Endothelial cell of umbilical vein (primary cell): ENCODE results near the gene LIME1. TPM values are rescaled to one million over a fixed set of nuclear protein-coding genes. Genes with fewer than 3 reads are reported as not detected.
A peak's percentile ranks its signal among the peaks of the same experiment; 100 is the strongest.

Experiments used
- BruUV-seq: library from RNA; stranded (reverse); fragments of 400-500 nt; replicated peaks from 2 replicates; lab custom pipeline; 2021; lab: Mats Ljungman, UMichigan
- CTCF ChIA-PET: fragments of 300-600, 350-600 bp; sonication (Branson Sonifier 250); formaldehyde crosslinking; loops from one replicate; lab custom pipeline; 2021; ENCODE audit warnings: antibody characterized with exemption, inconsistent platforms; lab: Charles Lee
- POLR2A ChIA-PET: fragments of 300-600, 350-600 bp; sonication (Branson Sonifier 250); formaldehyde crosslinking; loops from one replicate; lab custom pipeline; 2021; ENCODE audit warnings: antibody characterized with exemption, inconsistent platforms; lab: Charles Lee
- DNase-seq: peaks from one replicate; pipeline ENCODE4 v3.0.0-alpha.2; 2011; ENCODE audit warnings: low read depth, low spot score
- FAIRE-seq: peaks from 2 replicates; lab custom pipeline; 2011; peaks lifted over from hg19 to GRCh38; lab: Jason Lieb, UNC
- H2AFZ ChIP-seq: 2 replicates; pipeline ENCODE4 v1.6.0; 2012; ENCODE audit warnings: low read depth, low read length, control low read depth, inconsistent platforms
- H3K27ac ChIP-seq: 2 replicates; pipeline ENCODE4 v1.5.1; 2011; ENCODE audit warnings: low read depth, mild to moderate bottlenecking, control low read depth, low read length, moderate library complexity; ENCODE audit not compliant: insufficient read depth
- H3K27me3 ChIP-seq, 2 experiments: 2 replicates each; pipeline versions ENCODE4 v1.6.0 to v1.6.1; 2011; ENCODE audit warnings: low read length in 2 of 2, mixed read lengths in 1 of 2; ENCODE audit not compliant: control insufficient read depth in 2 of 2, insufficient read depth in 2 of 2
- H3K36me3 ChIP-seq, 2 experiments: 2 replicates in 1 of 2; 3 replicates in 1 of 2; pipeline ENCODE4 v1.5.1; 2011; ENCODE audit warnings: low read length in 2 of 2, mild to moderate bottlenecking in 1 of 2, moderate library complexity in 1 of 2; ENCODE audit not compliant: control insufficient read depth in 2 of 2, insufficient read depth in 2 of 2; ENCODE audit errors: extremely low read depth in 1 of 2
- H3K4me1 ChIP-seq: 3 replicates; pipeline ENCODE4 v1.5.1; 2011; ENCODE audit warnings: mild to moderate bottlenecking, low read length; ENCODE audit not compliant: control insufficient read depth, insufficient read depth; ENCODE audit errors: extremely low read depth
- H3K4me2 ChIP-seq: 2 replicates; pipeline ENCODE4 v1.6.1; 2011; ENCODE audit warnings: low read length, control low read depth, mixed read lengths; ENCODE audit not compliant: insufficient read depth
- H3K4me3 ChIP-seq, 3 experiments: fragments of 200-600 bp in 1 of 3; sonication (generic), shearing (Covaris generic) in 1 of 3; replicated peaks in 1 of 3; 2 replicates each; pipeline ENCODE4 v1.5.1; 2011 to 2016; ENCODE audit warnings: control low read depth in 3 of 3, low read length in 3 of 3, mild to moderate bottlenecking in 2 of 3, inconsistent platforms in 1 of 3, low read depth in 1 of 3, moderate library complexity in 1 of 3; ENCODE audit not compliant: insufficient read depth in 1 of 3
- H3K79me2 ChIP-seq: 2 replicates; pipeline ENCODE4 v1.6.0; 2012; ENCODE audit warnings: low read length, inconsistent platforms; ENCODE audit not compliant: control insufficient read depth, insufficient read depth
- H3K9ac ChIP-seq: replicated peaks from 2 replicates; pipeline ENCODE3; 2011; ENCODE audit warnings: low read length, control low read depth; ENCODE audit not compliant: insufficient read depth; ENCODE audit errors: extremely low read depth
- H3K9me1 ChIP-seq: replicated peaks from 3 replicates; pipeline ENCODE4 v1.6.0; 2011; ENCODE audit warnings: mild to moderate bottlenecking, low read length; ENCODE audit not compliant: control insufficient read depth, insufficient read depth; ENCODE audit errors: extremely low read depth
- H3K9me3 ChIP-seq: replicated peaks from 2 replicates; pipeline ENCODE4 v1.5.1; 2012; ENCODE audit warnings: low read length, inconsistent platforms; ENCODE audit not compliant: control insufficient read depth, insufficient read depth
- H4K20me1 ChIP-seq: replicated peaks from 2 replicates; pipeline ENCODE3; 2011; ENCODE audit warnings: mild to moderate bottlenecking, low read length; ENCODE audit not compliant: control insufficient read depth, insufficient read depth; ENCODE audit errors: extremely low read depth
- CTCF ChIP-seq, 2 donors: IDR thresholded peaks; 1 replicate in 1 of 2; 2 replicates in 1 of 2; pipeline ENCODE4 v1.5.1; 2011; ENCODE audit warnings: low read length in 2 of 2, mild to moderate bottlenecking in 2 of 2, moderate library complexity in 2 of 2, control low read depth in 1 of 2, inconsistent platforms in 1 of 2, low read depth in 1 of 2; ENCODE audit not compliant: insufficient read depth in 1 of 2; ENCODE audit errors: extremely low read depth in 1 of 2
- EZH2 ChIP-seq: IDR thresholded peaks from 2 replicates; pipeline ENCODE4 v1.6.1; 2012; ENCODE audit warnings: borderline replicate concordance, low read depth, mild to moderate bottlenecking, moderate library complexity, low read length, inconsistent platforms; ENCODE audit not compliant: severe bottlenecking
- FOS ChIP-seq: IDR thresholded peaks from 2 replicates; pipeline ENCODE4 v1.6.1; 2011; ENCODE audit warnings: mild to moderate bottlenecking, low read length, moderate library complexity, borderline replicate concordance; ENCODE audit not compliant: insufficient read depth
- GATA2 ChIP-seq: IDR thresholded peaks from 2 replicates; pipeline ENCODE4 v1.7.0; 2011; ENCODE audit warnings: low read depth, mild to moderate bottlenecking, moderate library complexity, mixed read lengths, low read length; ENCODE audit not compliant: insufficient read length, insufficient read depth
- JUN ChIP-seq: IDR thresholded peaks from 2 replicates; pipeline ENCODE4 v1.6.1; 2011; ENCODE audit warnings: borderline replicate concordance, low read depth; ENCODE audit not compliant: insufficient read length, insufficient read depth
- MAX ChIP-seq: IDR thresholded peaks from 2 replicates; pipeline ENCODE4 v1.6.1; 2011; ENCODE audit not compliant: insufficient read depth, insufficient read length
- MYC ChIP-seq: IDR thresholded peaks from one replicate; pipeline ENCODE4 v1.6.1; 2011; ENCODE audit warnings: mild to moderate bottlenecking, low read depth, low read length
- POLR2A ChIP-seq: IDR thresholded peaks from 2 replicates; pipeline ENCODE4 v1.6.1; 2012; ENCODE audit warnings: low read depth, mild to moderate bottlenecking, control low read depth, low read length
- POLR2AphosphoS5 ChIP-seq: IDR thresholded peaks from 2 replicates; pipeline ENCODE4 v1.6.1; 2012; ENCODE audit warnings: low read depth, mild to moderate bottlenecking, control low read depth, low read length, moderate library complexity; ENCODE audit not compliant: insufficient read depth
- dilution Hi-C: fragments of 300-500 bp; cut with MboI; formaldehyde crosslinking; loops from one replicate; pipeline ENCODE4 v1.15.0; 2019; ENCODE audit warnings: low sequenced_read_pairs; ENCODE audit not compliant: extremely low pct_ligation_motif_present
- intact Hi-C: fragments of 100-400 bp; cut with micrococcal nuclease; formaldehyde crosslinking; loops from one replicate; pipeline ENCODE4 v1.10.0; 2022
- polyA plus RNA-seq, 4 experiments: library from polyadenylated mRNA; depleted of rRNA in 3 of 4; stranded (reverse) in 3 of 4; unstranded in 1 of 4; fragments of >200 nt; gene quantifications; 2 replicates each; pipeline versions ENCODE4 v1.2.1 to v1.2.3, GENCODE V29; 2011 to 2012; ENCODE audit warnings: missing spikeins in 1 of 4
- total RNA-seq: library from RNA; stranded (reverse); gene quantifications from 2 replicates; pipeline ENCODE4 v1.2.3, GENCODE V29; 2021

Gene LIME1
- total and polyA plus RNA-seq, 2 donors (not counting 3 experiments of a cell fraction or from before 2014, with no cell fraction given), result 10.7 to 12.2 TPM

GRCh38 chr20:63744574-63745423, 8.3 kb downstream of the LIME1 start:
- TF ChIP-seq GATA2, result no peak
- peak; percentile 27 for TF ChIP-seq POLR2AphosphoS5
- dilution Hi-C loops, result no loop called here
- ChIA-PET POLR2A (no interaction called here), CTCF (interaction anchor here (1.2 kb wide), 1 partner anchor 114 kb away, joined by 4 read pairs; no protein-coding TSS in a partner anchor)
- FAIRE-seq (no peak), DNase-seq (no peak)
- peaks cover 0 to 19% of the 10 kb centered on the region in 2 experiments for H3K36me3 ChIP-seq
- no peak overlapping the region for H2AFZ ChIP-seq
- no peak overlapping the region for H3K4me3 ChIP-seq
- H3K9me3 ChIP-seq, result no peaks in the 10 kb centered on the region
- H3K27ac ChIP-seq, result no peak overlapping the region
- no peak overlapping the region for H3K4me2 ChIP-seq
- H3K4me1 ChIP-seq, result peaks cover 9% of the 10 kb centered on the region
- no TSS peak for BruUV-seq
- no peaks in the 10 kb centered on the region for H3K9me1 ChIP-seq
- intact Hi-C loops, result no loop called here
- H4K20me1 ChIP-seq, result no peaks in the 10 kb centered on the region
- no peaks in the 10 kb centered on the region for H3K27me3 ChIP-seq
- H3K9ac ChIP-seq, result no peak overlapping the region
- H3K79me2 ChIP-seq, result no peaks in the 10 kb centered on the region

- POLR2A ChIA-PET, result no interaction called here
Measured at GRCh38 chr20:63745424-63745805, 9.0 kb downstream of the LIME1 start.

More at GRCh38 chr20:63745424-63745805, 9.0 kb downstream of the LIME1 start:
- BruUV-seq, result no TSS peak
- H3K9me3 ChIP-seq, result no peaks in the 10 kb centered on the region
- no peak overlapping the region for H3K9ac ChIP-seq
- no peaks in the 10 kb centered on the region for H4K20me1 ChIP-seq
- H3K9me1 ChIP-seq, result no peaks in the 10 kb centered on the region
- H3K4me1 ChIP-seq, result peaks cover 9% of the 10 kb centered on the region
- no peak overlapping the region for H3K4me3 ChIP-seq
- DNase-seq, result no peak
- dilution Hi-C loops (no loop called here), intact Hi-C loops (no loop called here)
- H3K4me2 ChIP-seq, result no peak overlapping the region
- FAIRE-seq, result no peak
- no peak for TF ChIP-seq MYC
- TF ChIP-seq POLR2AphosphoS5, result no peak
- no peak for TF ChIP-seq FOS
- TF ChIP-seq MAX, result no peak
- TF ChIP-seq EZH2, result no peak
- no peak for TF ChIP-seq GATA2
- TF ChIP-seq POLR2A, result no peak
- TF ChIP-seq CTCF (IDR thresholded peaks at IDR 0.05; ENCODE audit: extremely low read depth in 1 of 2, insufficient read depth in 1 of 2, low read depth in 1 of 2, low read length in 2 of 2), result no peak
- TF ChIP-seq JUN, result no peak
- CTCF ChIA-PET, result interaction anchor here (1.2 kb wide), 1 partner anchor 113 kb away, joined by 4 read pairs; no protein-coding TSS in a partner anchor
- peaks cover 0 to 19% of the 10 kb centered on the region in 2 experiments for H3K36me3 ChIP-seq
- H3K27ac ChIP-seq, result no peak overlapping the region
- H3K27me3 ChIP-seq, result no peaks in the 10 kb centered on the region
- no peaks in the 10 kb centered on the region for H3K79me2 ChIP-seq
- no peak overlapping the region for H2AFZ ChIP-seq
